Measurements from ENCODE around the gene ASAP3.
"Not testable (repeated sequence)": the region's sequence is repeated elsewhere in the genome, so short reads cannot be mapped to it uniquely, and the experiment has no call there.

ASAP3 gene

DNA sequence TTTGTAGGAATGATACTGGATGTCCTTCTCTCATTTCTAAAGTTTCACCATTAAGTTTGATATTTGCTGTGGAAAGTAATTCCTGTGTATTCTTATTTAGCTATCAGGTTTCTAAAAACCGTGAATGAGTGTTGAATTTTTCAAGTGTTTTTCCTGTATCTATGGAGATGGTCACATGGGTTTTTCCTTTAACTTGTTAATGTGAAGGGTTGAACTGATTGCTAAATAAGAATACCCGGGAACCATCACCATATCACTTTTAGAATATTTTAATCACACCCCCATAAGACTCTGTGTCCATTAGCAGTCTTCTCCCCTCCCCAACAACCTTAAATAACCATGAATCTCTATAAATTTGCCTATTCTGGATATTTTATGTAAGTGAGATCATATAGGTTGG is 16.5 kb upstream of the ASAP3 start:
- no peak for TF ChIP-seq CTCF (conservative IDR thresholded peaks at IDR 0.05; ENCODE audit: low read depth, low read length)
- H3K79me2 ChIP-seq (ENCODE audit: insufficient read depth, low read depth) = no peaks in the 10 kb centered on the region
- H4K20me1 ChIP-seq (ENCODE audit: insufficient read depth) = no peaks in the 10 kb centered on the region
- H3K9ac ChIP-seq = no peak overlapping the region
- no peaks in the 10 kb centered on the region for H3K36me3 ChIP-seq (ENCODE audit: insufficient read depth)
- no peaks in the 10 kb centered on the region for H3K27me3 ChIP-seq (ENCODE audit: insufficient read depth, low read depth)
- no peak overlapping the region for H3K27ac ChIP-seq
- H3K4me1 ChIP-seq (ENCODE audit: low read depth, poor library complexity, severe bottlenecking) = peaks cover 9% of the 10 kb centered on the region
- no peak overlapping the region for H3K4me3 ChIP-seq (IDR thresholded peaks at IDR 0.05; ENCODE audit: insufficient read depth, low read depth, low read length)
- no peak overlapping the region for H3K4me2 ChIP-seq
- H2AFZ ChIP-seq (ENCODE audit: low read depth) = no peak overlapping the region

DNA sequence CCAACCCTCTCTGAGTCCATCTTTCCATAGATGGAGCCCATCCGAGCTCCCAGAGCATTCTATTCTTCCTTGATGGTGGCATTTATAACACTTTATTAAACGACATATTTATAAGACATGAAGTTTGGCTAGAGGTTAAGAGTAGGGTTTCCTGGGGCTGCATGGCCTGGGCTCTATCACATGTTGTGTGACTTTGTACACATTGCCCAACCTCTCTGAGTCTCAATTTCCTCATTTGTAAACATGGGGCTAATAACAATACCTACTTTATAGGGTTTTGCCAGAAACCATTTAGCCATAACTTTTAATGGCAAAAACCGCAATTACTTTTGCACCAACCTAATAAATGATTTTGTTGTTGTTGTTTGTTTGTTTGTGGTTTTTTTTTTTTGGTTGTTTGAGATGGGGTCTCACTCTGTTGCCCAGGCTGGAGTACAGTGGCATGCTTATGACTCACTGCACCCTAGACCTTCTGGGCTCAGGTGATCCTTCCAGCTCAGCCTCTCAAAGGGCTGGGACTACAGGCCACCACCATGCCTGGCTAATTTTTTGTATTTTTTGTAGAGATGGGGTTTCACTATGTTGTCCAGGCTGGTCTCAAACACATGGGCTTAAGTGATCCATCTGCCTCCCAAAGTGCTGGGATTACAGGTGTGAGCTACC is 13.9 kb upstream of the ASAP3 start:
- Histone ChIP-seq H3K27ac (no peak overlapping the region), H3K9ac (no peak overlapping the region), H3K79me2 (ENCODE audit: insufficient read depth, low read depth) (no peaks in the 10 kb centered on the region), H4K20me1 (ENCODE audit: insufficient read depth) (no peaks in the 10 kb centered on the region), H3K36me3 (ENCODE audit: insufficient read depth) (no peaks in the 10 kb centered on the region), H3K4me3 (IDR thresholded peaks at IDR 0.05; ENCODE audit: insufficient read depth, low read depth, low read length) (no peak overlapping the region), H3K4me1 (ENCODE audit: low read depth, poor library complexity, severe bottlenecking) (peaks cover 9% of the 10 kb centered on the region), H2AFZ (ENCODE audit: low read depth) (no peak overlapping the region), H3K27me3 (ENCODE audit: insufficient read depth, low read depth) (no peaks in the 10 kb centered on the region), H3K4me2 (no peak overlapping the region)
- no peak for TF ChIP-seq CTCF (conservative IDR thresholded peaks at IDR 0.05; ENCODE audit: low read depth, low read length)

GRCh38 chr1:23496490-23497181 is 12.7 kb upstream of the ASAP3 start:
- Histone ChIP-seq H3K27me3 (ENCODE audit: insufficient read depth, low read depth) (no peaks in the 10 kb centered on the region), H3K4me2 (no peak overlapping the region), H3K9ac (no peak overlapping the region), H3K27ac (no peak overlapping the region), H3K79me2 (ENCODE audit: insufficient read depth, low read depth) (no peaks in the 10 kb centered on the region), H3K36me3 (ENCODE audit: insufficient read depth) (no peaks in the 10 kb centered on the region), H3K4me1 (ENCODE audit: low read depth, poor library complexity, severe bottlenecking) (peaks cover 9% of the 10 kb centered on the region), H4K20me1 (ENCODE audit: insufficient read depth) (no peaks in the 10 kb centered on the region), H2AFZ (ENCODE audit: low read depth) (no peak overlapping the region), H3K4me3 (IDR thresholded peaks at IDR 0.05; ENCODE audit: insufficient read depth, low read depth, low read length) (no peak overlapping the region)
- no peak for TF ChIP-seq CTCF (conservative IDR thresholded peaks at IDR 0.05; ENCODE audit: low read depth, low read length)

GRCh38 chr1:23494836-23495235 is 10.9 kb upstream of the ASAP3 start:
- H3K36me3 ChIP-seq (ENCODE audit: insufficient read depth); H3K4me1 ChIP-seq (ENCODE audit: low read depth, poor library complexity, severe bottlenecking); H2AFZ ChIP-seq (ENCODE audit: low read depth); H3K9ac ChIP-seq; H3K4me3 ChIP-seq (IDR thresholded peaks at IDR 0.05; ENCODE audit: insufficient read depth, low read depth, low read length); H3K79me2 ChIP-seq (ENCODE audit: insufficient read depth, low read depth); H3K27ac ChIP-seq; H3K27me3 ChIP-seq (ENCODE audit: insufficient read depth, low read depth); H3K4me2 ChIP-seq; H4K20me1 ChIP-seq (ENCODE audit: insufficient read depth): not testable (repeated sequence)

GRCh38 chr1:23492776-23493175 is 8.8 kb upstream of the ASAP3 start:
- not testable (repeated sequence) for H3K4me1 ChIP-seq (ENCODE audit: low read depth, poor library complexity, severe bottlenecking); H3K36me3 ChIP-seq (ENCODE audit: insufficient read depth); H3K4me3 ChIP-seq (IDR thresholded peaks at IDR 0.05; ENCODE audit: insufficient read depth, low read depth, low read length); H3K4me2 ChIP-seq; H3K27ac ChIP-seq; H2AFZ ChIP-seq (ENCODE audit: low read depth); H3K27me3 ChIP-seq (ENCODE audit: insufficient read depth, low read depth); H3K79me2 ChIP-seq (ENCODE audit: insufficient read depth, low read depth); H4K20me1 ChIP-seq (ENCODE audit: insufficient read depth); H3K9ac ChIP-seq

Measured in KMS-11 (cell line).